Measurements from ENCODE around the gene C14orf180.

C14orf180 gene

DNA sequence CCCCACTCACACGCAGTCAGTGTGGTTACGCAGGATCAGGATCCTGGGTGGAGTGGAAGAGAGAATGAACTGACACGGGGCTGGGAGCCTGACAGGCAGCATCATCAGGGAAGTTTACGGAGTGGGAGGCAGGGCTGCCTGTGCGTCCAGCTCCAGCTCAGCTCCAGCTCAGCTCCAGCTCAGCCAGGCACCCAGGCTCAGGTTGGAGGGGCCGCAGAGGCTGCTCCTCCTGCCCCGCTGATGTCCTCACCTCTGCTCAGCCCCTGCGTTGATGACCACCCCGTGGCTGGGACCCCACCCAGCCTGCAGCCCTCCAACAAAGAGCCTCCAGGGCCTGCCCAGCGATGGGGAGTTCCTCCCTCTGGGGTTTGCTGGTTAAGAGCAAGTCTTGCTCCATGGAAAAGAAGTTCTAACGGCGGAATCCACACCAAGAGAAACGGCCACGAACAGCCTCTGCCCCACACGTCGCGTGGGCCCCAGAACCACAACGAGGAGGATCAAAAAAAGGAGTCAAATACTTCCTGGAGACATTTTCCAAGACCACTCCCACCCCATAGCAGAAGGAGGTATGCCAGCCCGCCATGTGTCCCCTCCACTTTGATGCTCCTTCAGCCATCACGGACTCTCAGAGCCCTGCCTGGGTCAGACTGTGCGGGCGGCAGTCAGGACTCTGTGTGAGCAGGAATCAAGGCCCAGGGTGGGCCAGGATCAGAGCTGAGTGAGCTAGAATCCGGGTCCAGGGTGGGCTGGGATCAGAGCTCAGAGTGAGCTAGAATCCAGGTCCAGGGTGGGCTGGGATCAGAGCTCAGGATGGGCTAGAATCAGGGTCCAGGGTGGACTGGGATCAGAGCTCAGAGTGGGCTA lies 17.7 kb upstream of the C14orf180 start:
- DNase-seq (ENCODE audit: low read depth in 2 of 2) = no peak

- no peak for DNase-seq (ENCODE audit: low read depth in 2 of 2)
Observed at GRCh38 chr14:104562606-104563005, 17.0 kb upstream of the C14orf180 start.

DNA sequence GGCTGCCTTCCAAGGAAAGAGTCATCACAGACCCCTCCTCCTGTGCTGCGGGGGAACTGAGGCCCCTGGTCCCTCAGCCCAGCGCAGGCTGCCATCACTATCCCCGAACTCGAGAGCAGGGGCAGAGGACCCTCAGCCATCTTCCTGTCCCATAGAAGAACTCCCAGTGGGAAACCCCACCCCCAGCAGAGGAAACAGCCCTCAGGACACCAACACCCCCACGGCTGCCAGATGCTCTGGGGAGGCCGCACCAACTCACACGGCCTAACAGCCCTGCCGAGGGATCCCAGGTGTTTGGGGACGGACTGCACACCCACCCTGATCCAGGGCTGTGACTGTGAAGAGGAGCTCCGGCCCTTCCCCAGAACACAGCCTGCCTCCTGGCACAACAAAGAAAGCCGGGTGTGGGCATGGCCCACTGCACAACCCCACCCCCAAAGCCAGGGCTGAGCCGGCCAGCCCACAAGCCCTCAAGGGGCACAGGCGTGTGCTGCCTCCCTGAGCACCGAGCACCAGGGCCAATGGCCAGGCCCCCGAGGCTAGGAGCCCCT lies 16.3 kb upstream of the C14orf180 start:
- DNase-seq (ENCODE audit: low read depth in 2 of 2) = no peak

- DNase-seq (ENCODE audit: low read depth in 2 of 2) = peak; percentile 23 to 53
Observed at GRCh38 chr14:104563742-104564615, 15.6 kb upstream of the C14orf180 start.

- DNase-seq (ENCODE audit: low read depth in 2 of 2) = no peak
Observed at GRCh38 chr14:104564744-104565679, 14.6 kb upstream of the C14orf180 start.

DNA sequence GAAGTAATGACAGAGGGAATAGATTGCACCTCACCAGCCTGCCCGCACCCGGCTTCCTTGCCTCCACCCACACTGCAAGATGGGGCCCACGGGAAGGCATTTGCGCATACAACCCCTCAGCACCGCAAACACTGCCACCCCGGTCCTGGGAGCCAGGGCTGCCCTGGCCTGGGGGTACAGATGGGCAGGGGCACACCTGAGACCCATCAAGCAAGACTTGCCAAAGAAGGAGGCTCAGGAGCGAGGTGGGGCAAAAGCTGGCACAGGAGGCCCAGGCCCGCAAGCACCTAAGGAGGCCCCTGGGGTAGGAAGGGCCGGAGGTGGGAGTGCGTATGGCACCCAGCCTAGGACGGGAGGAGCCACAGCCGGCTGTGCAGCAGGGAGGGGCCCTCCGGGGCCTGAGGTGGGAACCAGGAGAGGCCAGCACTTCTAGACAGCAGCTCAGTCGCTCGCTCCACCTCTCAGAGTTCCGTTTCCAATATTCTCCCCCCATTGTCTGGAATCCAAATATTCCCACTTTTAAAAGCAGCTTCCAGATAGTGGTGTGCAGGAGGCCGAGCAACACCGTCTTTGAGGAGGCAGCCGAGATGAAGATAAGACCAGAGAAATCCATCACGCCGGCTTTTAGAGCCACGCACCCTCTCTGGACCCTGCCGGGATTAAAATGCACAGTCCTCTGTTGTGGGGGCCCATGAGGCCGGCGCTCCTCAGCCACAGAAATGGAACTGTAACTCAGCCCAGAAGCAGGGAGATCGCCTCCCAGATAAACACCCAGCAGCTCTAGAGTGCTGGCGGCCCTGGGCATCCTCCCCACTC lies 12.2 kb upstream of the C14orf180 start:
- no peak for DNase-seq (ENCODE audit: low read depth in 2 of 2)

DNA sequence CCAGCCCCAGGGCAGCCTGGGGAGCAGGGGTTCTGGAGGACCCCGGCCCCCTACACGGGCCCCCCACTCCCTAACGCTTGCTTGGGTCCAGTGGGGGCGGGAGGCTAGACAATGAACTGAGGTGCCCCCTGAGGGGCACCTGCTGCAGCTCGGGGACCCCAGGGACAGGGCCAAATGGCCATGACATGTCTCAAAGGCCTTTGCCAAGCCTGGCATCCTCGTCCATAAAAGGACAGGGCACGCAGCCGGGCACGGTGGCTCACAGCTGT lies 11.7 kb upstream of the C14orf180 start:
- DNase-seq (ENCODE audit: low read depth in 2 of 2) = no peak

DNA sequence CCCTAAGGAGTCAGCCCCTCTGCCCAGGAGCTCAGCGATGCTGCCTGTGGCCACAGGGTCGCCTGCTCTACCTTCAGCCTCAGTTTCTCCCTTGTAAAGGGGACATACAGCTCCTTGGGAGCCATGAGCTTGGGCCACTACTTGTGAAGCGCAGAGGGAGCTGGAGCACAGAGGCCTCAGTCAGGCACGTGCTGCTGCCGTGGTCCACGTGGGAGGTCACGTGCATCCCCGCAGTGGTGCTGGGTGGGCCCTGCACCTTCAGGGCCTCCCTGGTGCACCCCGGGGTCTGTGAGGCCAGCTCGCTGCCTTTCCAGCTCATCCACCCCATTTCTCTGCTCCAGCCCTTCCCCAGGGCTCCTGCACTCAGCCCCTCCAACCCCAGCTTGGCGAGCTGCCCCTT lies 10.9 kb upstream of the C14orf180 start:
- DNase-seq (ENCODE audit: low read depth in 2 of 2) = no peak

DNA sequence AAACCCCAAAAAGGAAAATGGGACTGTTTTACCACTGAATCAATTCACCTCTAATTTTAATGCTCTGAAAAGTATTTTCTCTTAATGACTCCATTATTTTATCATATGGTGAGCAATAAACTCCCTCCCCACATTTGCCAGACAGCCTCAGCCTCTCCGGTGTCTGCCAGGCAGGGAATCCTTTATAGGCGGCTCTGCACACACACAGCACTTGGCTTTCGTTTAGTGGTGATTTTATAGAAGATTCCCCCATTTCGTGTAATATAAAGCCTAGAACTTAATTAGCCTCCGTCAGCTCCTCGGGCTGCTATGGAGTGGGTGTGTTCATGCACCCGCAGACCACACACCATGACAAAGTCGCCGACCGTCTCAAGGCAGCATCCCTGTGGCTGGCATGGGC lies 10.1 kb upstream of the C14orf180 start:
- no peak for DNase-seq (ENCODE audit: low read depth in 2 of 2)

GRCh38 chr14:104571246-104571645 lies 8.3 kb upstream of the C14orf180 start:
- no peak for DNase-seq (ENCODE audit: low read depth in 2 of 2)

DNA sequence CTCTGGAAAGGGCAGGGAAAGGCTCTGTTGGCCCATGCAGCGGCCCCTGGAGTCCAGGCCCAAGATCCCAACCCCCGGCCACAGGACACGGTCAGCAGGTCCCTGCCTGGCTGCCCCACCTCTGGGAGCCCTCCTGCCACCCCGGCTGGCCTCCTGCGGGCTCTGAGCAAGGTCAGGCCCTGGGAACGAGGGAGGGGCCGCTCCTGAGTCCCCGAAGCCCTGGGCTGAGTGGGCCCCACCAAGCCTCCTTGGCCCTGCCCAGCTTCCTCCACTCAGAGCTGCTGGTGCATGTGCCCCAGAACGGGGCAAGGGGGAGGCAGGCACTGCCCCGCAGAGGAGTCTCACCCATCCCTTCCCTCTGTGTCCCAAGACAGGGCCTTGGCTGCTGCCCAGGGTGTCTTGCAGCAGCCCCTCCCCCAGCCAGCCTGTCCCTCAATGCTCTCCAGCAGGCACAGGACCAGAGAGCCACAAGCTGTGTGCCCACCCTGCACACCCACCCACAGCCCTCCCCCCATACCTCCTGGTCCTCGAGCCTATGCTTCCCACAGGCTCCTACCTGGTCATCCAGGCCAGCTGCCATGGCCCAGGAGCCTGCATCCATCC lies 7.4 kb upstream of the C14orf180 start:
- DNase-seq (ENCODE audit: low read depth in 2 of 2) = no peak

DNA sequence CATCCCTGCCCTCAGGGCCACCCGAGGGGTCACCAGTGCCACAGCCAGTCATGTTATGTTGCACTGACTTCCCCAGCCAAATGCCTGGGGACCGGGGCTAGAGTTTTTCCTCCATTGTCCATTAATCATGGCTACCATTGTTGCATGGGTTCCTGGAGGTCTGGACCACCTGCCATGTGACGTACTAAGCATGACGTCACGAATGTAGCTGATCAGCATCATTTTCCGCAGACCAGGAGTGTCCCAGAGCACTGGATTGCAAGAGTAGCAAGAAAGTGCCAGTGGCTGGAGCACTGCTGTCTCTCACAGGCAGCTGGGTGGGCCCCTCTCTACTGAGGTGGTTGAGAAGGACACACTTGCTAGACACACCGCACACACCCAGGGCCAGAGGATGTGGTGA lies 6.9 kb upstream of the C14orf180 start:
- DNase-seq (ENCODE audit: low read depth in 2 of 2) = no peak

GRCh38 chr14:104573930-104574329 lies 5.6 kb upstream of the C14orf180 start:
- DNase-seq (ENCODE audit: low read depth in 2 of 2) = no peak

- no peak for DNase-seq (ENCODE audit: low read depth in 2 of 2)
Observed at GRCh38 chr14:104574536-104574935, 5.0 kb upstream of the C14orf180 start.

DNA sequence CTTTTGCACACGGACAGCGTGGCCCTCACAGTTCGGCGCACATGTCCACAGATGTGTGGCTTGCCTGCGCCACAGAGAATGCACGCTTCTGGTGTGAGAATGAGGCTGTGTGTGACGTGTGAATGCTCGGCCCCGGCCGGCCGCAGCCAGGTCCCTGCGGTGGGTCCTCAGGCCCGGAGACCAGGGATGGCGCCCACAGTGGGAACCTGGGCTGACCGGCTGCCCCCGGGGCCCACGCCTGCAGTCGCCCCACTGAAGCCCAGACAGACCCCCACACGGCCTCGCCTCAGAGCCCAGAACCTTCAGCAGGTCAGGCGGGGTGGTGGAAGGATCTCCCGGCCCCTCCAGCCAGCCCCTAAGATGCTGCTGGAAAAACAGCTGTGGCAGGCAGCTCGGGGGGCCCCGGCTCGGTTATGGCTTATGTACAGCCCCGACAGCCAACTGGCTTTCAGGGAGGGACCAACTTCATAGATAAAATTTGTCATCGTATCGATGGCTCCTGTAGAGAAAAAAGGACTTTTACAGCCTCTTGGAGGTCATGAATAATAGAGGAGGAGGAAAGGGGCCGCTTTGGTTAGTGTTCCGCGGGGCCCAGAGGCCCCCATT lies 4.5 kb upstream of the C14orf180 start:
- no peak for DNase-seq (ENCODE audit: low read depth in 2 of 2)

DNA sequence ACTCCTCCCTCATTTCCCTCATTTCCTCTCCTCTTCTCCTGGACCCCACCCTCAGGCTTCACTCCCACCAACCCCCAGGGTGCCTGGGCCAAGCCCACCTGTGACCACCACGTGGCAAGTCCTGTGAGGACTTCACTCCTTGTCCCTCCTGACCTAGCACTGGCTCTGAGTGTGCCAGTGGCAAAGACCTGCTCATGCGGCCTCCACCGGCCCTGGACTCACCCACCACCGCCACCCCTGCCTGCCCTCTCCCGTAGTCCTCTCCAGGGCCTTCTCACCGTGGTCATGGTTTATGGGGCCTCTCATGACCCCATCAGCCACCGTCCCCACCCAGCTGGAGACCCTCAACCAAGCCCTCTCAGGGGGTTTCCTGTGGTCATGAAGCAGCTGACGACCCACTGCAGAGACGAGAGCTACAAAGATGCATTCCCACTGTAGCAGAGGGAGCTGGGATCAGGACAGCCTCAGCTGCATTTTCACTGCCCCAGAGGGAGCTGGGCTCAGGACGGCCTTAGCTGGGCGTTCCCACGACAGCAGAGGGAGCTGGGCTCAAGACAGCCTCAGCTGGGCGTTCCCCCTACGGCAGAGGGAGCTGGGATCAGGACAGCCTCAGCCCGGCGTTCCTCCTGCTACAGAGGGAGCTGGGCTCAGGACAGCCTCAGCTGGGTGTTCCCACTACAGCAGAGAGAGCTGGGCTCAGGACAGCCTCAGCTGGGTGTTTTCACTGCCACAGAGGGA lies 3.2 kb upstream of the C14orf180 start:
- DNase-seq (ENCODE audit: low read depth in 2 of 2) = no peak

DNA sequence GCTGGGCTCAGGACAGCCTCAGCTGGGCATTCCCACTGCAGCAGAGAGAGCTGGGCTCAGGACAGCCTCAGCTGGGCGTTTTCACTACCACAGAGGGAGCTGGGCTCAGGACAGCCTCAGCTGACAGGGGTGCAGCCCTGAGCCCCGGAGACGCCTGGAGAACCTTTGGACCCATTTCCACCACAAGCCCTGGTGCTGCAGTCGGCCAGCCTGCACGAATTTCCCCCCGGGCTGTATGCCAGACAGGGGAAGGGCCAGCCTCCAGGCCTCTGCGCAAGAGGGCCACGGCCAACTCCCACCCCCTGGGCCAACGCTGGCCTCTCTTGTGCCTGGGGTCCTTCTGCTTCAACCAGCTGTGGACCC lies 2.6 kb upstream of the C14orf180 start:
- no peak for DNase-seq (ENCODE audit: low read depth in 2 of 2)

- no peak for DNase-seq (ENCODE audit: low read depth in 2 of 2)
Observed at GRCh38 chr14:104577426-104577825, 2.1 kb upstream of the C14orf180 start.

DNA sequence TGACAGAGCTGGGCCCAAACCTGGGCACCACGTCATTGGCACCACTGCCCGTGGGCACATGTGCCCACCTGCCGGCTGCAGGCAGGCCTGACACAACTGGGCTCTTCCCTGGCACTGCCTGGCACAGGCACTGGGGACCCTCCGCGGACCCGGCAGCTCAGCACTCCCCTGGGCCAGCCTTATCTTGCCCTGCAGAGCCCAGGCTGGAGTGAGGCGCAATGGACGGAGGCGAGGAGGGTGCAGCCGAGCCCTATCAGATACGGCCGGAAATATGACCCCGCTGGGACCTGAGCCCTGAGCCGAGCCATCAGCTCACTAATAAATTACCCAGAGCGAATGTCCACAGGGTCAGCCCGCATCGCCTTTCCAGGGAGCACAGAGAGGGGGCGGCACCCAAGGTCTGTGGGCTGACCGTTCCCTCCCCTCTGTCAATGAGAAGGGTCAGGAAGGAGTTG lies 1.7 kb upstream of the C14orf180 start:
- DNase-seq (ENCODE audit: low read depth in 2 of 2) = no peak
